CD4-positive, alpha-beta T cell (primary cell): ENCODE results near the gene GGNBP2. TPM values are rescaled to one million over a fixed set of nuclear protein-coding genes. Genes with fewer than 3 reads are reported as not detected.

ENCODE experiments used
- ATAC-seq: fragments of 200-7000 bp; cut with Tn5 transposase; one replicate; pipeline ENCODE4 v1.10.0; 2022; ENCODE audit warnings: mild to moderate bottlenecking; ENCODE audit not compliant: poor library complexity
- CTCF ChIA-PET: fragments of 350-600 bp; sonication (Branson Sonifier 250); formaldehyde crosslinking; loops from one replicate; lab custom pipeline; 2021; ENCODE audit warnings: antibody characterized with exemption, inconsistent platforms; lab: Charles Lee
- POLR2A ChIA-PET: fragments of 350-600 bp; sonication (Branson Sonifier 250); formaldehyde crosslinking; loops from one replicate; lab custom pipeline; 2021; ENCODE audit warnings: antibody characterized with exemption, inconsistent platforms; lab: Charles Lee
- DNase-seq, 14 experiments: peaks; one replicate each; pipeline ENCODE4 v3.0.0-alpha.2; 2013 to 2020; ENCODE audit warnings: mixed read lengths in 2 of 14
- H3K27ac ChIP-seq, 2 donors: one replicate each; pipeline versions ENCODE4 v1.5.1 to v1.7.0; 2013; ENCODE audit warnings: low read length in 2 of 2, low read depth in 1 of 2, mild to moderate bottlenecking in 1 of 2
- H3K27me3 ChIP-seq, 2 experiments: 1 replicate in 1 of 2; 2 replicates in 1 of 2; pipeline versions ENCODE4 v1.6.1 to v1.7.0; 2013; ENCODE audit warnings: low read length in 2 of 2, control low read depth in 1 of 2, mild to moderate bottlenecking in 1 of 2, moderate library complexity in 1 of 2; ENCODE audit not compliant: insufficient read depth in 2 of 2, control insufficient read depth in 1 of 2
- H3K36me3 ChIP-seq: one replicate; pipeline ENCODE4 v1.6.1; 2013; ENCODE audit warnings: low read length, control low read depth; ENCODE audit not compliant: insufficient read depth
- H3K4me1 ChIP-seq: one replicate; pipeline ENCODE4 v1.6.1; 2013; ENCODE audit warnings: low read length, control low read depth; ENCODE audit not compliant: insufficient read depth
- H3K4me3 ChIP-seq: one replicate; pipeline ENCODE4 v1.5.1; 2013; ENCODE audit warnings: mild to moderate bottlenecking, low read length, moderate library complexity
- H3K9me3 ChIP-seq, 2 experiments: 1 replicate in 1 of 2; 2 replicates in 1 of 2; pipeline versions ENCODE4 v1.6.1 to v1.7.0; 2013; ENCODE audit warnings: low read length in 2 of 2, mild to moderate bottlenecking in 2 of 2, control low read depth in 1 of 2, moderate library complexity in 1 of 2; ENCODE audit not compliant: control insufficient read depth in 1 of 2, insufficient read depth in 1 of 2
- H3K27ac Mint-ChIP-seq: one replicate; pipeline ENCODE4 v1.8.0; 2020; ENCODE audit warnings: mixed read lengths
- H3K27me3 Mint-ChIP-seq: one replicate; pipeline ENCODE4 v1.8.0; 2021; ENCODE audit warnings: mixed read lengths
- H3K36me3 Mint-ChIP-seq: one replicate; pipeline ENCODE4 v1.8.0; 2021; ENCODE audit warnings: low read depth, mixed read lengths
- H3K4me1 Mint-ChIP-seq: one replicate; pipeline ENCODE4 v1.8.0; 2021; ENCODE audit warnings: low read depth, mixed read lengths
- H3K4me3 Mint-ChIP-seq: one replicate; pipeline ENCODE4 v1.8.0; 2020; ENCODE audit warnings: mild to moderate bottlenecking, mixed read lengths
- H3K9me3 Mint-ChIP-seq: one replicate; pipeline ENCODE4 v1.8.0; 2020; ENCODE audit warnings: mixed read lengths
- CTCF ChIP-seq: fragments of 200-600 bp; IDR thresholded peaks from one replicate; pipeline ENCODE4 v1.8.0; 2022; ENCODE audit warnings: antibody characterized with exemption, mild to moderate bottlenecking
- intact Hi-C, 2 experiments: fragments of 100-400 bp; cut with DNase I in 1 of 2; cut with micrococcal nuclease in 1 of 2; formaldehyde crosslinking; loops; one replicate each; pipeline versions ENCODE4 v1.15.1 to v1.9.0; 2023 to 2025; cut with DNase I, micrococcal nuclease
- total RNA-seq, 174 experiments: library from RNA in 2 of 174; stranded (reverse) in 2 of 174; gene quantifications; one replicate each; pipeline ENCODE4 v1.2.3 and lab custom pipeline; 2021 to 2026

The GGNBP2 gene
- total RNA-seq, 2 experiments from 2014 or later: 216 to 228 TPM

GRCh38 chr17:36524428-36524876 lies 20.3 kb upstream of the GGNBP2 start:
- H3K27ac ChIP-seq: no peak overlapping the region
- CTCF ChIA-PET: interaction anchor here (1.4 kb wide), 1 partner anchor 9 kb away, joined by 6 read pairs; no protein-coding TSS in a partner anchor

GRCh38 chr17:36525113-36525512 lies 19.6 kb upstream of the GGNBP2 start:
- POLR2A ChIA-PET: no interaction called here
- no peaks in the 10 kb centered on the region for H3K4me1 Mint-ChIP-seq
- H3K36me3 ChIP-seq: peaks cover 52% of the 10 kb centered on the region
- no peaks in the 10 kb centered on the region for H3K27me3 ChIP-seq
- H3K9me3 ChIP-seq: no peaks in the 10 kb centered on the region
- H3K36me3 Mint-ChIP-seq: peaks cover 64% of the 10 kb centered on the region
- no peak overlapping the region for H3K27ac Mint-ChIP-seq
- DNase-seq (no peak), ATAC-seq (no peak)
- no peaks in the 10 kb centered on the region for H3K27me3 Mint-ChIP-seq
- H3K27ac ChIP-seq: no peak overlapping the region
- no peak overlapping the region for H3K4me3 Mint-ChIP-seq
- CTCF ChIA-PET: interaction anchor here (1.4 kb wide), 1 partner anchor 9 kb away, joined by 6 read pairs; no protein-coding TSS in a partner anchor
- H3K9me3 Mint-ChIP-seq: no peaks in the 10 kb centered on the region
- no peak overlapping the region for H3K4me3 ChIP-seq
- intact Hi-C loops: no loop called here
- H3K4me1 ChIP-seq: peaks cover 9% of the 10 kb centered on the region
- TF ChIP-seq CTCF: no peak

More at GRCh38 chr17:36524428-36524876, 20.3 kb upstream of the GGNBP2 start:
- Mint-ChIP-seq H3K4me3 (no peak overlapping the region), H3K4me1 (no peaks in the 10 kb centered on the region), H3K36me3 (peaks cover 66% of the 10 kb centered on the region), H3K9me3 (no peaks in the 10 kb centered on the region), H3K27ac (no peak overlapping the region), H3K27me3 (no peaks in the 10 kb centered on the region)
- DNase-seq: no peak
- Histone ChIP-seq H3K4me3 (no peak overlapping the region), H3K9me3 (no peaks in the 10 kb centered on the region), H3K27me3 (no peaks in the 10 kb centered on the region), H3K4me1 (peaks cover 9% of the 10 kb centered on the region), H3K36me3 (peaks cover 50% of the 10 kb centered on the region)
- no peak for TF ChIP-seq CTCF
- POLR2A ChIA-PET: interaction anchor here (0.9 kb wide), 1 partner anchor 11 kb away, joined by 4 read pairs; no protein-coding TSS in a partner anchor
- intact Hi-C loops: no loop called here
- ATAC-seq: no peak

- no peaks in the 10 kb centered on the region for H3K9me3 ChIP-seq
- no peak for DNase-seq
Measured at GRCh38 chr17:36525888-36526287, 18.8 kb upstream of the GGNBP2 start.

More at GRCh38 chr17:36525888-36526287, 18.8 kb upstream of the GGNBP2 start:
- TF ChIP-seq CTCF: no peak
- POLR2A ChIA-PET: no interaction called here
- no peak overlapping the region for H3K4me3 ChIP-seq
- H3K27me3 ChIP-seq: no peaks in the 10 kb centered on the region
- Mint-ChIP-seq H3K27ac (no peak overlapping the region), H3K36me3 (peaks cover 57% of the 10 kb centered on the region), H3K4me3 (no peak overlapping the region), H3K27me3 (no peaks in the 10 kb centered on the region), H3K9me3 (no peaks in the 10 kb centered on the region), H3K4me1 (no peaks in the 10 kb centered on the region)
- H3K27ac ChIP-seq: no peak overlapping the region
- no peak for ATAC-seq
- intact Hi-C loops: no loop called here
- peaks cover 9% of the 10 kb centered on the region for H3K4me1 ChIP-seq
- CTCF ChIA-PET: no interaction called here
- peaks cover 49% of the 10 kb centered on the region for H3K36me3 ChIP-seq
